ENCODE data around the gene ETS2.

ETS2 gene

GRCh38 chr21:38831526-38832467 lies 26.1 kb downstream of the ETS2 start:
- no peaks in the 10 kb centered on the region for H3K36me3 ChIP-seq (ENCODE audit: control insufficient read depth, insufficient read depth, low read length)
- peaks cover 7% of the 10 kb centered on the region; the same call in 1 of the 2 replicates for H3K9me3 ChIP-seq (ENCODE audit: control insufficient read depth, insufficient read depth, low read depth, low read length)
- H3K9ac ChIP-seq (ENCODE audit: low read length): no peak overlapping the region
- H3K27ac ChIP-seq (ENCODE audit: low read depth, low read length): no peak overlapping the region
- no peak overlapping the region for H3K4me3 ChIP-seq (ENCODE audit: low read depth, low read length)
- no peaks in the 10 kb centered on the region for H3K4me1 ChIP-seq (ENCODE audit: control insufficient read depth, insufficient read depth, low read length)
- no peaks in the 10 kb centered on the region for H3K27me3 ChIP-seq (ENCODE audit: control insufficient read depth, insufficient read depth, low read length)

- Histone ChIP-seq H3K9ac (ENCODE audit: low read length) (no peak overlapping the region), H3K36me3 (ENCODE audit: control insufficient read depth, insufficient read depth, low read length) (no peaks in the 10 kb centered on the region), H3K4me1 (ENCODE audit: control insufficient read depth, insufficient read depth, low read length) (no peaks in the 10 kb centered on the region), H3K9me3 (ENCODE audit: control insufficient read depth, insufficient read depth, low read depth, low read length) (peaks cover 3% of the 10 kb centered on the region; the same call in 1 of the 2 replicates), H3K27me3 (ENCODE audit: control insufficient read depth, insufficient read depth, low read length) (no peaks in the 10 kb centered on the region), H3K4me3 (ENCODE audit: low read depth, low read length) (no peak overlapping the region), H3K27ac (ENCODE audit: low read depth, low read length) (no peak overlapping the region)
Observed at GRCh38 chr21:38832664-38833063, 26.9 kb downstream of the ETS2 start.

GRCh38 chr21:38833117-38833516 lies 27.4 kb downstream of the ETS2 start:
- Histone ChIP-seq H3K9ac (ENCODE audit: low read length) (no peak overlapping the region), H3K27ac (ENCODE audit: low read depth, low read length) (no peak overlapping the region), H3K4me1 (ENCODE audit: control insufficient read depth, insufficient read depth, low read length) (no peaks in the 10 kb centered on the region)

GRCh38 chr21:38834725-38835124 lies 29.0 kb downstream of the ETS2 start:
- Histone ChIP-seq H3K9ac (ENCODE audit: low read length) (no peak overlapping the region), H3K9me3 (ENCODE audit: control insufficient read depth, insufficient read depth, low read depth, low read length) (no peaks in the 10 kb centered on the region), H3K4me3 (ENCODE audit: low read depth, low read length) (no peak overlapping the region), H3K27ac (ENCODE audit: low read depth, low read length) (no peak overlapping the region), H3K36me3 (ENCODE audit: control insufficient read depth, insufficient read depth, low read length) (no peaks in the 10 kb centered on the region), H3K27me3 (ENCODE audit: control insufficient read depth, insufficient read depth, low read length) (no peaks in the 10 kb centered on the region), H3K4me1 (ENCODE audit: control insufficient read depth, insufficient read depth, low read length) (no peaks in the 10 kb centered on the region)

More at GRCh38 chr21:38833117-38833516, 27.4 kb downstream of the ETS2 start:
- no peaks in the 10 kb centered on the region for H3K27me3 ChIP-seq (ENCODE audit: control insufficient read depth, insufficient read depth, low read length)
- no peak overlapping the region for H3K4me3 ChIP-seq (ENCODE audit: low read depth, low read length)
- H3K36me3 ChIP-seq (ENCODE audit: control insufficient read depth, insufficient read depth, low read length): no peaks in the 10 kb centered on the region
- no peaks in the 10 kb centered on the region for H3K9me3 ChIP-seq (ENCODE audit: control insufficient read depth, insufficient read depth, low read depth, low read length)

GRCh38 chr21:38837806-38838461 lies 32.2 kb downstream of the ETS2 start:
- H3K9me3 ChIP-seq (ENCODE audit: control insufficient read depth, insufficient read depth, low read depth, low read length): no peaks in the 10 kb centered on the region
- no peaks in the 10 kb centered on the region for H3K36me3 ChIP-seq (ENCODE audit: control insufficient read depth, insufficient read depth, low read length)
- H3K4me3 ChIP-seq (ENCODE audit: low read depth, low read length): no peak overlapping the region
- H3K4me1 ChIP-seq (ENCODE audit: control insufficient read depth, insufficient read depth, low read length): no peaks in the 10 kb centered on the region
- H3K27me3 ChIP-seq (ENCODE audit: control insufficient read depth, insufficient read depth, low read length): no peaks in the 10 kb centered on the region
- no peak overlapping the region for H3K27ac ChIP-seq (ENCODE audit: low read depth, low read length)
- no peak overlapping the region for H3K9ac ChIP-seq (ENCODE audit: low read length)

GRCh38 chr21:38838598-38839327 lies 33.0 kb downstream of the ETS2 start:
- Histone ChIP-seq H3K27ac (ENCODE audit: low read depth, low read length) (no peak overlapping the region), H3K9ac (ENCODE audit: low read length) (no peak overlapping the region), H3K4me1 (ENCODE audit: control insufficient read depth, insufficient read depth, low read length) (no peaks in the 10 kb centered on the region), H3K4me3 (ENCODE audit: low read depth, low read length) (no peak overlapping the region), H3K9me3 (ENCODE audit: control insufficient read depth, insufficient read depth, low read depth, low read length) (no peaks in the 10 kb centered on the region), H3K36me3 (ENCODE audit: control insufficient read depth, insufficient read depth, low read length) (no peaks in the 10 kb centered on the region), H3K27me3 (ENCODE audit: control insufficient read depth, insufficient read depth, low read length) (no peaks in the 10 kb centered on the region)

- Histone ChIP-seq H3K27me3 (ENCODE audit: control insufficient read depth, insufficient read depth, low read length) (no peaks in the 10 kb centered on the region), H3K4me3 (ENCODE audit: low read depth, low read length) (no peak overlapping the region), H3K4me1 (ENCODE audit: control insufficient read depth, insufficient read depth, low read length) (no peaks in the 10 kb centered on the region), H3K27ac (ENCODE audit: low read depth, low read length) (no peak overlapping the region), H3K9me3 (ENCODE audit: control insufficient read depth, insufficient read depth, low read depth, low read length) (0 out of 2 replicates have a peak, but pooled peaks cover 2% of the 10 kb centered on the region), H3K36me3 (ENCODE audit: control insufficient read depth, insufficient read depth, low read length) (no peaks in the 10 kb centered on the region), H3K9ac (ENCODE audit: low read length) (no peak overlapping the region)
Observed at GRCh38 chr21:38839328-38840286, 33.9 kb downstream of the ETS2 start.

- Histone ChIP-seq H3K27ac (ENCODE audit: low read depth, low read length) (no peak overlapping the region), H3K9me3 (ENCODE audit: control insufficient read depth, insufficient read depth, low read depth, low read length) (0 out of 2 replicates have a peak, but pooled peaks cover 3% of the 10 kb centered on the region), H3K36me3 (ENCODE audit: control insufficient read depth, insufficient read depth, low read length) (no peaks in the 10 kb centered on the region), H3K4me1 (ENCODE audit: control insufficient read depth, insufficient read depth, low read length) (no peaks in the 10 kb centered on the region), H3K4me3 (ENCODE audit: low read depth, low read length) (no peak overlapping the region), H3K9ac (ENCODE audit: low read length) (no peak overlapping the region), H3K27me3 (ENCODE audit: control insufficient read depth, insufficient read depth, low read length) (no peaks in the 10 kb centered on the region)
Observed at GRCh38 chr21:38840456-38841300, 34.9 kb downstream of the ETS2 start.

- Histone ChIP-seq H3K36me3 (ENCODE audit: control insufficient read depth, insufficient read depth, low read length) (no peaks in the 10 kb centered on the region), H3K4me1 (ENCODE audit: control insufficient read depth, insufficient read depth, low read length) (no peaks in the 10 kb centered on the region), H3K27ac (ENCODE audit: low read depth, low read length) (no peak overlapping the region), H3K9me3 (ENCODE audit: control insufficient read depth, insufficient read depth, low read depth, low read length) (0 out of 2 replicates have a peak, but pooled peaks cover 3% of the 10 kb centered on the region), H3K4me3 (ENCODE audit: low read depth, low read length) (no peak overlapping the region), H3K27me3 (ENCODE audit: control insufficient read depth, insufficient read depth, low read length) (no peaks in the 10 kb centered on the region), H3K9ac (ENCODE audit: low read length) (no peak overlapping the region)
Observed at GRCh38 chr21:38841472-38841871, 35.7 kb downstream of the ETS2 start.

Data from HUES6 (cell line).